ENCODE results near the gene INSIG1.
A peak's percentile ranks its signal among the peaks of the same experiment; 100 is the strongest.

- no peak for TF ChIP-seq ZNF24 (tag by site-specific recombination; IDR thresholded peaks at IDR 0.05)
- no peak for TF ChIP-seq KLF16 (tag by site-specific recombination; IDR thresholded peaks at IDR 0.05)
- TF ChIP-seq ZNF561 (tag by site-specific recombination; IDR thresholded peaks at IDR 0.05; ENCODE audit: borderline replicate concordance): peak; percentile 81
Measured at GRCh38 chr7:155344618-155345433, 47.1 kb downstream of the INSIG1 start.
